Mesenchymal stem cell (in vitro differentiated cells and primary cell): ENCODE measurements around the gene CEP112.
A peak's percentile ranks its signal among the peaks of the same experiment; 100 is the strongest.

Experiments used
- DNase-seq: peaks from one replicate; pipeline ENCODE4 v3.0.0-alpha.2; 2013
- H2AFZ ChIP-seq: one replicate; pipeline ENCODE4 v1.6.1; 2013; ENCODE audit warnings: low read depth, mild to moderate bottlenecking, control low read depth, inconsistent platforms, low read length, moderate library complexity
- H2AK5ac ChIP-seq: 2 replicates; pipeline ENCODE4 v1.6.1; 2013; ENCODE audit warnings: low read length, moderate library complexity, mild to moderate bottlenecking, inconsistent platforms; ENCODE audit not compliant: severe bottlenecking
- H2BK120ac ChIP-seq: one replicate; pipeline ENCODE4 v1.6.1; 2013; ENCODE audit warnings: low read depth, mild to moderate bottlenecking, inconsistent platforms, low read length, moderate library complexity
- H2BK12ac ChIP-seq, 2 experiments: one replicate each; pipeline ENCODE4 v1.6.1; 2013; ENCODE audit warnings: inconsistent platforms in 2 of 2, low read length in 2 of 2, mild to moderate bottlenecking in 2 of 2, moderate library complexity in 2 of 2, control low read depth in 1 of 2
- H2BK15ac ChIP-seq: one replicate; pipeline ENCODE4 v1.6.1; 2013; ENCODE audit warnings: mild to moderate bottlenecking, low read depth, inconsistent platforms; ENCODE audit not compliant: poor library complexity, severe bottlenecking
- H2BK5ac ChIP-seq: 2 replicates; pipeline ENCODE4 v1.6.1; 2013; ENCODE audit warnings: low read depth, mild to moderate bottlenecking, low read length, control low read depth, inconsistent platforms; ENCODE audit not compliant: poor library complexity, severe bottlenecking
- H3K14ac ChIP-seq, 2 experiments: one replicate each; pipeline ENCODE4 v1.6.1; 2013; ENCODE audit warnings: inconsistent platforms in 2 of 2, low read length in 2 of 2, control low read depth in 1 of 2, mild to moderate bottlenecking in 1 of 2, moderate library complexity in 1 of 2
- H3K18ac ChIP-seq, 2 experiments: one replicate each; pipeline ENCODE4 v1.6.1; 2013; ENCODE audit warnings: inconsistent platforms in 2 of 2, low read length in 2 of 2, control low read depth in 1 of 2, low read depth in 1 of 2, mild to moderate bottlenecking in 1 of 2
- H3K23ac ChIP-seq, 2 experiments: one replicate each; pipeline ENCODE4 v1.6.1; 2013; ENCODE audit warnings: inconsistent platforms in 2 of 2, low read length in 2 of 2, mild to moderate bottlenecking in 2 of 2, moderate library complexity in 2 of 2, control low read depth in 1 of 2
- H3K27ac ChIP-seq: 2 replicates; pipeline ENCODE4 v1.5.1; 2013; ENCODE audit warnings: mild to moderate bottlenecking, moderate library complexity, low read length, control low read depth, inconsistent platforms; ENCODE audit not compliant: poor library complexity, severe bottlenecking
- H3K27me3 ChIP-seq, 2 experiments: 2 replicates each; pipeline versions ENCODE4 v1.6.1 to v1.7.0; 2013; ENCODE audit warnings: low read length in 2 of 2, mild to moderate bottlenecking in 2 of 2, moderate library complexity in 2 of 2, control low read depth in 1 of 2, inconsistent platforms in 1 of 2; ENCODE audit not compliant: control insufficient read depth in 1 of 2, insufficient read depth in 1 of 2
- H3K36me3 ChIP-seq, 2 experiments: 2 replicates each; pipeline versions ENCODE4 v1.6.1 to v1.7.0; 2013; ENCODE audit warnings: low read length in 2 of 2, control low read depth in 1 of 2, inconsistent platforms in 1 of 2, low read depth in 1 of 2, mild to moderate bottlenecking in 1 of 2; ENCODE audit not compliant: insufficient read depth in 2 of 2, control insufficient read depth in 1 of 2
- H3K4ac ChIP-seq, 2 experiments: one replicate each; pipeline ENCODE4 v1.6.1; 2013; ENCODE audit warnings: inconsistent platforms in 2 of 2, low read length in 2 of 2, mild to moderate bottlenecking in 2 of 2, moderate library complexity in 2 of 2, control low read depth in 1 of 2, low read depth in 1 of 2
- H3K4me1 ChIP-seq: 2 replicates; pipeline ENCODE4 v1.6.1; 2013; ENCODE audit warnings: low read depth, low read length, control low read depth; ENCODE audit not compliant: control insufficient read depth, insufficient read depth
- H3K4me2 ChIP-seq: 2 replicates; pipeline ENCODE4 v1.6.1; 2013; ENCODE audit warnings: low read length, mild to moderate bottlenecking, inconsistent platforms; ENCODE audit not compliant: poor library complexity, severe bottlenecking
- H3K4me3 ChIP-seq, 2 experiments: 2 replicates each; pipeline versions ENCODE4 v1.5.1 to v1.7.0; 2013; ENCODE audit warnings: low read length in 2 of 2, mild to moderate bottlenecking in 2 of 2, control low read depth in 1 of 2, low read depth in 1 of 2; ENCODE audit not compliant: insufficient read depth in 1 of 2
- H3K79me1 ChIP-seq: replicated peaks from 2 replicates; pipeline ENCODE4 v1.6.1; 2013; ENCODE audit warnings: mild to moderate bottlenecking, control low read depth, low read length, inconsistent platforms; ENCODE audit not compliant: poor library complexity, severe bottlenecking
- H3K9ac ChIP-seq: 2 replicates; pipeline ENCODE4 v1.7.0; 2013; ENCODE audit warnings: mild to moderate bottlenecking, low read length, moderate library complexity
- H3K9me3 ChIP-seq: 2 replicates; pipeline ENCODE4 v1.7.0; 2013; ENCODE audit warnings: mild to moderate bottlenecking, low read length; ENCODE audit not compliant: control insufficient read depth
- H4K8ac ChIP-seq: one replicate; pipeline ENCODE4 v1.6.1; 2013; ENCODE audit warnings: inconsistent platforms, mild to moderate bottlenecking, low read length, moderate library complexity
- H4K91ac ChIP-seq: one replicate; pipeline ENCODE4 v1.6.1; 2013; ENCODE audit warnings: mild to moderate bottlenecking, low read length, inconsistent platforms
- WGBS: methylation state at CpG from one replicate; pipeline ENCODE4 v1.1.7; 2013; ENCODE audit warnings: mixed read lengths; 5-methylcytosine and 5-hydroxymethylcytosine counted together

The CEP112 gene

DNA sequence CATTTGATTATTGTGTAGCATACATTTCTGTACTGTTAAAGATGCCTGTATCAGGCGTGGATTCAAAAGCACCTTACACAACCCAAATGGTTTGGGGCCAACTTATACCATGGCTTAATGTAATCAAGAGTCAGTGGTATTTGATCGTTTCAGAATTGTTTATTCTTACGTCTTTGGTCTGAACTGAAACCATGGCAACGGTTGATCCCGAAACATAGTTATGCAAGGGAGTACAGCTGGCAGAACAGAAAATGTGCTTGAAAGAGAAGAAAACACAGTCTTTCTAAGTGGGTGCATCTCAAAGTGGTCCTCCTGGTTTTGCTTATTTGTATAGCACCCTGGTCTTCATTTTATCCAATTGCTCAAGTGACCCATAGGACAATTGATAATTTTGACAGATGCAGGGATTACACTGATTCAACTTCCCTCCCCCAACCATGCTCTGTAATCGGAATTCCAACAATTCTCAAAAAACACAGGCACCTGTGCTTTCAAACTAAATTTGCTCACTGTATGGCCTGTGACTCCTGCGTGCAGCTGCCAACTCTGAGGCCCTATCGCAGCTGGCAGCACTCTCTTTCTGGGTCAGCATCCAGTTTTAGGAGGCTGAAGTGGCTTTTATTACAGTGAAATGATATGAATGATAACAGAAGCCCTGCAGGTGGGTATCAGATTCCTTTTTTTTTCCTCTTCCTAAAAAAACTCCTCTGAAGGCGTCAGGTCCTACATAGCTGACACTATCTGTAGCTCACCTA, 553.5 kb downstream of the CEP112 start:
- Histone ChIP-seq H4K91ac (no peak overlapping the region), H3K18ac (no peak overlapping the region), H3K14ac (no peak overlapping the region), H2BK15ac (no peak overlapping the region), H3K36me3 (no peaks in the 10 kb centered on the region), H3K23ac (no peak overlapping the region), H2BK5ac (no peak overlapping the region), H3K9ac (no peak overlapping the region), H3K4me3 (no peak overlapping the region), H3K9me3 (peaks cover 8% of the 10 kb centered on the region), H3K4me2 (no peak overlapping the region), H2BK12ac (no peak overlapping the region), H3K4me1 (no peaks in the 10 kb centered on the region), H3K27me3 (no peaks in the 10 kb centered on the region), H2AFZ (no peak overlapping the region), H4K8ac (no peak overlapping the region), H3K79me1 (no peaks in the 10 kb centered on the region), H2BK120ac (no peak overlapping the region), H2AK5ac (no peak overlapping the region), H3K4ac (no peak overlapping the region), H3K27ac (no peak overlapping the region)
- peak; percentile 68 for DNase-seq
- WGBS = 85% methylated on average over 9 of the region's 9 CpGs

DNA sequence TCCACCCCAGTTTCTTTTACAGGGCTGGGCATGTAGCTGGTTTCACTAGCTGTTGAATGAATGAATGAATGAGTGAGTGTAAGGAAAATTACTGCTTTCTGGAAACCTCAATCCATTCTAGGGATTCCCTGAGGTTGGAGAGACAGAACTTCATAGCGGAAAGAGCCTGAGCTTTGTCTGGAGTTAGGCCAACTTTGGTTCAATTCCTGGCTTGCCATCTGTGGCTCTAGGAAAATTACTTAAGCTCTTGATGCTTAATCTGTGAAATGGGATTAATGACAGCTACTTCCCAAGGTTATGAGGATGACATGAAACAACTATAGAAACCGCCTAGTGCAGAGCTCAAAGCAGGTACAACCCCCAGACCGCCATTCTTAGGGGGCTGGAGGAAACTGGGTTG, 554.1 kb downstream of the CEP112 start:
- Histone ChIP-seq H3K4me3 (no peak overlapping the region), H3K4me1 (no peaks in the 10 kb centered on the region), H2AFZ (no peak overlapping the region), H2AK5ac (no peak overlapping the region), H2BK15ac (no peak overlapping the region), H3K27me3 (no peaks in the 10 kb centered on the region), H3K9ac (no peak overlapping the region), H3K79me1 (no peaks in the 10 kb centered on the region), H3K27ac (no peak overlapping the region), H4K91ac (no peak overlapping the region), H2BK12ac (no peak overlapping the region), H3K36me3 (no peaks in the 10 kb centered on the region), H4K8ac (no peak overlapping the region), H3K9me3 (peaks cover 8% of the 10 kb centered on the region), H2BK120ac (no peak overlapping the region), H3K18ac (no peak overlapping the region), H3K14ac (no peak overlapping the region), H3K4ac (no peak overlapping the region), H2BK5ac (no peak overlapping the region), H3K23ac (no peak overlapping the region), H3K4me2 (no peak overlapping the region)
- 100% methylated on average over 2 of the region's 3 CpGs for WGBS
- DNase-seq = peak; percentile 6

- no peak overlapping the region for H2AK5ac ChIP-seq
- H3K4ac ChIP-seq = no peak overlapping the region
- no peak overlapping the region for H3K18ac ChIP-seq
- no peak overlapping the region for H2AFZ ChIP-seq
- H3K9ac ChIP-seq = no peak overlapping the region
- H3K23ac ChIP-seq = no peak overlapping the region
- no peak overlapping the region for H2BK12ac ChIP-seq
- H2BK5ac ChIP-seq = no peak overlapping the region
- H3K36me3 ChIP-seq = peaks cover 0 to 3% of the 10 kb centered on the region in 2 experiments
- no peaks in the 10 kb centered on the region for H3K79me1 ChIP-seq
- H4K8ac ChIP-seq = no peak overlapping the region
- H3K4me1 ChIP-seq = peaks cover 3% of the 10 kb centered on the region
- H2BK15ac ChIP-seq = no peak overlapping the region
- H3K4me3 ChIP-seq = no peak overlapping the region
- no peaks in the 10 kb centered on the region for H3K27me3 ChIP-seq
- no peak overlapping the region for H3K27ac ChIP-seq
- H3K9me3 ChIP-seq = no peaks in the 10 kb centered on the region
- 95% methylated on average over 2 of the region's 3 CpGs for WGBS
- no peak overlapping the region for H3K14ac ChIP-seq
- no peak overlapping the region for H2BK120ac ChIP-seq
- H3K4me2 ChIP-seq = no peak overlapping the region
- H4K91ac ChIP-seq = no peak overlapping the region
- no peak for DNase-seq
Observed at GRCh38 chr17:65634533-65634932, 557.4 kb downstream of the CEP112 start.

DNA sequence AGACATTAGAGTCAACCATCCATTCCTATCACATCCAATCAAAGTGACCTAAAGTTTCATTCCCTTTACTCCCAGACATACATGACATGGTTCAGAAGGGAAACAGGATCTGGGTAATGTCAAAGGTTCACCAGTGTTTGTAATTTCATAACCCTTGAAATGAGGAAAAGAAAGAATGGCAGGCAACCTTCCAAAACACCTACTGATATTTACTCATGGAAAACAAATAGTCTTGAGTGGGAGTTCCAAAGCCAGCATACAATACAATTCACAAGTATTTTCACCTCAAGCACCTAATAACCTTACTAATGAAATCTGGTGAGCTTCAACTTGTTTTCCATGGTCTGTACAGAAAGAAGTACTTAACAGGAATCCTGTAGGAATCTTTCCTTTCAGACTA, 557.9 kb downstream of the CEP112 start:
- H3K4ac ChIP-seq = no peak overlapping the region
- H2BK15ac ChIP-seq = no peak overlapping the region
- no peak for DNase-seq
- H2AFZ ChIP-seq = no peak overlapping the region
- H3K23ac ChIP-seq = no peak overlapping the region
- H3K9me3 ChIP-seq = no peaks in the 10 kb centered on the region
- no peak overlapping the region for H2BK5ac ChIP-seq
- no peaks in the 10 kb centered on the region for H3K79me1 ChIP-seq
- no peak overlapping the region for H3K9ac ChIP-seq
- H3K4me1 ChIP-seq = peaks cover 7% of the 10 kb centered on the region
- no peak overlapping the region for H3K18ac ChIP-seq
- no peak overlapping the region for H3K27ac ChIP-seq
- H2AK5ac ChIP-seq = no peak overlapping the region
- no peak overlapping the region for H4K91ac ChIP-seq
- no peak overlapping the region for H2BK12ac ChIP-seq
- H4K8ac ChIP-seq = no peak overlapping the region
- no peak overlapping the region for H2BK120ac ChIP-seq
- no peak overlapping the region for H3K4me3 ChIP-seq
- H3K27me3 ChIP-seq = no peaks in the 10 kb centered on the region
- H3K4me2 ChIP-seq = no peak overlapping the region
- H3K14ac ChIP-seq = no peak overlapping the region
- peaks cover 0 to 3% of the 10 kb centered on the region in 2 experiments for H3K36me3 ChIP-seq
